ENCODE data around the gene B4GALNT1. TPM values are rescaled to one million over a fixed set of nuclear protein-coding genes. Genes with fewer than 3 reads are reported as not detected.
A peak's percentile ranks its signal among the peaks of the same experiment; 100 is the strongest.

B4GALNT1 gene
- total and polyA plus RNA-seq, 2 of the 13 experiments (the other 11 are each of a cell fraction or from before 2014, with no cell fraction given) = 4.5 to 5.4 TPM

- no peak for FAIRE-seq
- CTCF ChIA-PET (ENCODE audit: low intra/inter-chr PET ratio, low total read pairs) = interaction anchor here (1.2 to 4.2 kb wide), 3 partner anchors 38 to 130 kb away, joined by 3 to 53 read pairs (median 4); no protein-coding TSS in a partner anchor
- no peaks in the 10 kb centered on the region for H3K36me3 ChIP-seq (replicated peaks in 1 of 2; ENCODE audit: control insufficient read depth in 1 of 2, insufficient read depth in 2 of 2, low read length in 2 of 2)
- no peak overlapping the region for H3K9ac ChIP-seq (ENCODE audit: insufficient read depth, low read depth, low read length)
- no peak overlapping the region for H2AFZ ChIP-seq (ENCODE audit: low read length)
- peaks cover 16 to 50% of the 10 kb centered on the region in 2 experiments for H3K27me3 ChIP-seq (ENCODE audit: control insufficient read depth in 1 of 2, insufficient read depth in 2 of 2, low read length in 2 of 2)
- no peaks in the 10 kb centered on the region for H4K20me1 ChIP-seq (ENCODE audit: insufficient read depth, low read length)
- peak overlapping the region; percentile 85 for H3K4me2 ChIP-seq (ENCODE audit: low read depth, low read length)
- H3K4me1 ChIP-seq (ENCODE audit: insufficient read depth, low read length) = peaks cover 47% of the 10 kb centered on the region
- 2% methylated on average over 26 of the region's 49 CpGs for WGBS (ENCODE audit: low lambda C conversion rate)
- H3K27ac ChIP-seq (ENCODE audit: extremely low read length, insufficient read depth, low read length) = no peak overlapping the region
- H3K9me3 ChIP-seq (ENCODE audit: low read length) = no peaks in the 10 kb centered on the region
- BruUV-seq (replicated peaks) = no TSS peak
- POLR2A ChIA-PET = interaction anchor here (1.2 to 2.7 kb wide), 3 partner anchors 11 to 102 kb away, joined by 8 to 19 read pairs (median 14); partner anchors contain the start of genes ARHGEF25 and DDIT3
- H3K4me3 ChIP-seq (replicated peaks in 1 of 3; ENCODE audit: insufficient read depth in 1 of 3, low read depth in 2 of 3, low read length in 3 of 3) = peak overlapping the region; percentile 31 to 70 (median 37)
- intact Hi-C loops (cut with micrococcal nuclease; ENCODE audit: unreplicated experiment) (loop anchor here (1.0 to 5.0 kb wide), 2 partner anchors 38 to 99 kb away; partner anchors contain the start of genes DDIT3 and MBD6), in situ Hi-C loops (cut with HindIII; ENCODE audit: extremely low pct_ligation_motif_present, low pct_unique_long_range_greater_than_20kb) (loop anchor here (5.0 kb wide), 1 partner anchor 39 kb away; no protein-coding TSS in a partner anchor)
- no peaks in the 10 kb centered on the region for H3K79me2 ChIP-seq (ENCODE audit: insufficient read depth, low read length)
- ATAC-seq = peak; percentile 80
- no peak for DNase-seq (ENCODE audit: low spot score)
- TF ChIP-seq KLF6 (CRISPR knock-in tag; IDR thresholded peaks at IDR 0.05) (peak; percentile 55; the same call in 1 of the 2 replicates), ZNF709 (CRISPR knock-in tag; IDR thresholded peaks at IDR 0.05) (no peak), ZNF468 (CRISPR knock-in tag; IDR thresholded peaks at IDR 0.05) (0 out of 2 replicates have a peak, but pooled peaks have one; percentile 34), MTERF4 (CRISPR knock-in tag; IDR thresholded peaks at IDR 0.05) (0 out of 2 replicates have a peak, but pooled peaks have one; percentile 78), FOXO4 (CRISPR knock-in tag; conservative IDR thresholded peaks at IDR 0.05) (no peak), ZNF512 (CRISPR knock-in tag; IDR thresholded peaks at IDR 0.05) (peak; percentile 82), ZNF501 (CRISPR knock-in tag; IDR thresholded peaks at IDR 0.05) (0 out of 2 replicates have a peak, but pooled peaks have one; percentile 36), ZNF883 (CRISPR knock-in tag; IDR thresholded peaks at IDR 0.05; ENCODE audit: not compliant biosample characterization) (peak; percentile 62), E2F1 (CRISPR knock-in tag; IDR thresholded peaks at IDR 0.05) (no peak), ZGPAT (CRISPR knock-in tag; IDR thresholded peaks at IDR 0.05) (0 out of 2 replicates have a peak, but pooled peaks have one; percentile 22), REPIN1 (CRISPR knock-in tag; IDR thresholded peaks at IDR 0.05; ENCODE audit: borderline replicate concordance, low read depth) (peak; percentile 29; the same call in 1 of the 2 replicates), KDM2A (CRISPR knock-in tag; IDR thresholded peaks at IDR 0.05; ENCODE audit: borderline replicate concordance, low read depth) (peak; percentile 82), SMC3 (IDR thresholded peaks at IDR 0.05; ENCODE audit: low read length) (peak; percentile 54), TBL1XR1 (IDR thresholded peaks at IDR 0.05; ENCODE audit: borderline replicate concordance, low read length, partially characterized antibody) (no peak), ZNF296 (CRISPR knock-in tag; conservative IDR thresholded peaks at IDR 0.05) (0 out of 2 replicates have a peak, but pooled peaks have one; percentile 35)
Measured at GRCh38 chr12:57621497-57622292, 11.3 kb downstream of the B4GALNT1 start.
